Panc1 (cell line): Measurements from ENCODE around the gene GOLGA1. TPM values are rescaled to one million over a fixed set of nuclear protein-coding genes. Genes with fewer than 3 reads are reported as not detected.

Source experiments
- ATAC-seq: fragments of 200-7000 bp; cut with Tn5 transposase; 2 replicates; pipeline ENCODE4 v1.9.1; 2020; ENCODE audit warnings: mild to moderate bottlenecking, moderate library complexity
- BruUV-seq: library from RNA; stranded (reverse); fragments of 400-500 nt; replicated peaks from 2 replicates; lab custom pipeline; 2021; lab: Mats Ljungman, UMichigan
- CTCF ChIA-PET: fragments of 300-600 bp; sonication (Branson Sonifier 250); formaldehyde crosslinking; loops from one replicate; lab custom pipeline; 2022; ENCODE audit warnings: antibody characterized with exemption; lab: Charles Lee
- POLR2A ChIA-PET: fragments of 300-600 bp; sonication (Branson Sonifier 250); formaldehyde crosslinking; loops from one replicate; lab custom pipeline; 2022; ENCODE audit warnings: antibody characterized with exemption; lab: Charles Lee
- DNase-seq: peaks from one replicate; pipeline ENCODE4 v3.0.0-alpha.2; 2010; ENCODE audit warnings: low read depth, low spot score
- H3K27ac ChIP-seq: 2 replicates; pipeline ENCODE4 v1.5.1; 2011; ENCODE audit warnings: mild to moderate bottlenecking, low read length, inconsistent platforms
- H3K27me3 ChIP-seq: fragments of 200-500 bp; sonication (Bioruptor generic); 2 replicates; pipeline ENCODE4 v1.6.0; 2014; ENCODE audit warnings: low read length, inconsistent platforms; ENCODE audit not compliant: control insufficient read depth, insufficient read depth
- H3K36me3 ChIP-seq: fragments of 200-500 bp; sonication (Bioruptor generic); 2 replicates; pipeline ENCODE4 v1.5.1; 2014; ENCODE audit warnings: inconsistent platforms, mild to moderate bottlenecking, low read length, moderate library complexity; ENCODE audit not compliant: control insufficient read depth, insufficient read depth
- H3K4me1 ChIP-seq: 2 replicates; pipeline ENCODE4 v1.5.1; 2011; ENCODE audit warnings: inconsistent platforms, mild to moderate bottlenecking, low read length, moderate library complexity; ENCODE audit not compliant: control insufficient read depth, insufficient read depth
- H3K4me3 ChIP-seq, 2 experiments: 2 replicates each; pipeline ENCODE4 v1.5.1; 2011 to 2012; ENCODE audit warnings: low read depth in 2 of 2, low read length in 2 of 2, mild to moderate bottlenecking in 2 of 2, inconsistent platforms in 1 of 2, moderate library complexity in 1 of 2
- H3K9me3 ChIP-seq: fragments of 200-500 bp; sonication (Bioruptor generic); 2 replicates; pipeline ENCODE4 v1.5.1; 2014; ENCODE audit warnings: low read depth, mild to moderate bottlenecking, inconsistent platforms, low read length, moderate library complexity; ENCODE audit not compliant: control insufficient read depth, insufficient read depth
- CTCF ChIP-seq: fragments of 450-650 bp; IDR thresholded peaks from 2 replicates; pipeline ENCODE4 v1.5.1; 2017; ENCODE audit warnings: mild to moderate bottlenecking
- POLR2AphosphoS5 ChIP-seq: IDR thresholded peaks from 2 replicates; pipeline ENCODE4 v1.6.1; 2012; ENCODE audit warnings: mild to moderate bottlenecking, low read depth, low read length, moderate library complexity
- SIN3A ChIP-seq: IDR thresholded peaks from 2 replicates; pipeline ENCODE4 v1.6.1; 2012; ENCODE audit warnings: low read depth, mild to moderate bottlenecking, low read length, moderate library complexity, borderline replicate concordance; ENCODE audit not compliant: insufficient read depth
- TCF7L2 ChIP-seq: IDR thresholded peaks from 2 replicates; pipeline ENCODE4 v1.6.1; 2011; ENCODE audit warnings: mild to moderate bottlenecking, low read depth, low read length, inconsistent platforms
- in situ Hi-C: cut with HindIII; loops from 2 replicates; pipeline ENCODE4 v1.10.0; 2016; ENCODE audit warnings: low sequenced_read_pairs, low pct_unique_long_range_greater_than_20kb
- intact Hi-C: fragments of 100-400 bp; cut with micrococcal nuclease; formaldehyde crosslinking; loops from one replicate; pipeline ENCODE4 v1.10.0; 2022; ENCODE audit not compliant: unreplicated experiment
- total RNA-seq: library from RNA; stranded (reverse); gene quantifications from one replicate; pipeline ENCODE4 v1.2.1, GENCODE V29; 2021; ENCODE audit not compliant: unreplicated experiment
- TF ChIP-seq, protein P1 (sequence below), 2 experiments: IDR thresholded peaks; 2 replicates each; pipeline ENCODE4 v1.6.1; 2011 to 2012; ENCODE audit warnings: low read depth in 2 of 2, control low read depth in 1 of 2, low read length in 1 of 2, mild to moderate bottlenecking in 1 of 2, moderate library complexity in 1 of 2; ENCODE audit not compliant: insufficient read depth in 1 of 2

Gene GOLGA1
- total RNA-seq, 1 experiment from 2014 or later, result 15.5 TPM

- POLR2A ChIA-PET, result no interaction called here
- CTCF ChIA-PET, result no interaction called here
- Histone ChIP-seq H3K27ac (no peak overlapping the region), H3K9me3 (no peaks in the 10 kb centered on the region), H3K4me1 (no peaks in the 10 kb centered on the region), H3K36me3 (no peaks in the 10 kb centered on the region), H3K4me3 (no peak overlapping the region), H3K27me3 (no peaks in the 10 kb centered on the region)
- ATAC-seq, result no peak
- TF ChIP-seq TCF7L2, result no peak
- TF ChIP-seq, protein P1, sequence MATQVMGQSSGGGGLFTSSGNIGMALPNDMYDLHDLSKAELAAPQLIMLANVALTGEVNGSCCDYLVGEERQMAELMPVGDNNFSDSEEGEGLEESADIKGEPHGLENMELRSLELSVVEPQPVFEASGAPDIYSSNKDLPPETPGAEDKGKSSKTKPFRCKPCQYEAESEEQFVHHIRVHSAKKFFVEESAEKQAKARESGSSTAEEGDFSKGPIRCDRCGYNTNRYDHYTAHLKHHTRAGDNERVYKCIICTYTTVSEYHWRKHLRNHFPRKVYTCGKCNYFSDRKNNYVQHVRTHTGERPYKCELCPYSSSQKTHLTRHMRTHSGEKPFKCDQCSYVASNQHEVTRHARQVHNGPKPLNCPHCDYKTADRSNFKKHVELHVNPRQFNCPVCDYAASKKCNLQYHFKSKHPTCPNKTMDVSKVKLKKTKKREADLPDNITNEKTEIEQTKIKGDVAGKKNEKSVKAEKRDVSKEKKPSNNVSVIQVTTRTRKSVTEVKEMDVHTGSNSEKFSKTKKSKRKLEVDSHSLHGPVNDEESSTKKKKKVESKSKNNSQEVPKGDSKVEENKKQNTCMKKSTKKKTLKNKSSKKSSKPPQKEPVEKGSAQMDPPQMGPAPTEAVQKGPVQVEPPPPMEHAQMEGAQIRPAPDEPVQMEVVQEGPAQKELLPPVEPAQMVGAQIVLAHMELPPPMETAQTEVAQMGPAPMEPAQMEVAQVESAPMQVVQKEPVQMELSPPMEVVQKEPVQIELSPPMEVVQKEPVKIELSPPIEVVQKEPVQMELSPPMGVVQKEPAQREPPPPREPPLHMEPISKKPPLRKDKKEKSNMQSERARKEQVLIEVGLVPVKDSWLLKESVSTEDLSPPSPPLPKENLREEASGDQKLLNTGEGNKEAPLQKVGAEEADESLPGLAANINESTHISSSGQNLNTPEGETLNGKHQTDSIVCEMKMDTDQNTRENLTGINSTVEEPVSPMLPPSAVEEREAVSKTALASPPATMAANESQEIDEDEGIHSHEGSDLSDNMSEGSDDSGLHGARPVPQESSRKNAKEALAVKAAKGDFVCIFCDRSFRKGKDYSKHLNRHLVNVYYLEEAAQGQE (IDR thresholded peaks at IDR 0.05; ENCODE audit: insufficient read depth in 1 of 2, low read depth in 2 of 2, low read length in 1 of 2), result no peak
- no peak for TF ChIP-seq CTCF
- no peak for TF ChIP-seq SIN3A
- no peak for TF ChIP-seq POLR2AphosphoS5
- in situ Hi-C loops (no loop called here), intact Hi-C loops (no loop called here)
- BruUV-seq, result no TSS peak
- DNase-seq, result no peak
These were observed 54.4 kb downstream of the GOLGA1 start for GRCh38 chr9:124886461-124886860.

GRCh38 chr9:124885551-124885950, 55.3 kb downstream of the GOLGA1 start:
- Histone ChIP-seq H3K4me3 (no peak overlapping the region), H3K9me3 (no peaks in the 10 kb centered on the region), H3K4me1 (no peaks in the 10 kb centered on the region), H3K27me3 (no peaks in the 10 kb centered on the region), H3K27ac (no peak overlapping the region), H3K36me3 (no peaks in the 10 kb centered on the region)
- intact Hi-C loops, result no loop called here
- no TSS peak for BruUV-seq
- TF ChIP-seq, protein P1 (IDR thresholded peaks at IDR 0.05; ENCODE audit: insufficient read depth in 1 of 2, low read depth in 2 of 2, low read length in 1 of 2), result no peak
- ATAC-seq, result no peak
- DNase-seq, result no peak
- CTCF ChIA-PET, result no interaction called here
- POLR2A ChIA-PET, result no interaction called here
- in situ Hi-C loops, result no loop called here
